SK-N-SH (cell line): ENCODE results near the gene ZNF81. TPM values are rescaled to one million over a fixed set of nuclear protein-coding genes. Genes with fewer than 3 reads are reported as not detected.

Source experiments
- CTCF ChIA-PET: fragments of 300-600, 350-600 bp; formaldehyde crosslinking; extraction: SDS; loops from one replicate; lab custom pipeline; 2021; lab: Yijun Ruan, JAX
- POLR2A ChIA-PET: fragments of 350-600 bp; sonication (Branson Sonifier 250); formaldehyde crosslinking; extraction: SDS; loops from one replicate; lab custom pipeline; 2020; ENCODE audit warnings: antibody characterized with exemption, inconsistent platforms; lab: Yijun Ruan, JAX
- DNase-seq: peaks from one replicate; pipeline ENCODE4 v3.0.0; 2012
- H2AFZ ChIP-seq: fragments of 200-600 bp; sonication (generic); 2 replicates; pipeline ENCODE4 v1.8.1; 2016; ENCODE audit warnings: antibody characterized with exemption, mild to moderate bottlenecking, low read depth
- H3F3A ChIP-seq: fragments of 200-600 bp; sonication (generic); replicated peaks from 2 replicates; pipeline ENCODE3; 2016; ENCODE audit warnings: antibody characterized with exemption, mild to moderate bottlenecking; ENCODE audit not compliant: insufficient read depth
- H3K27ac ChIP-seq, 2 experiments: fragments of 200-500 bp in 1 of 2; fragments of 200-600 bp in 1 of 2; sonication (Bioruptor generic) in 1 of 2; sonication (generic), shearing (Covaris generic) in 1 of 2; 2 replicates each; pipeline versions ENCODE4 v1.5.1 to v1.6.1; 2014 to 2016; ENCODE audit warnings: low read depth in 2 of 2, inconsistent platforms in 1 of 2, low read length in 1 of 2, mild to moderate bottlenecking in 1 of 2, mixed read lengths in 1 of 2
- H3K27me3 ChIP-seq: fragments of 200-600 bp; sonication (generic), shearing (Covaris generic); 2 replicates; pipeline ENCODE4 v1.6.1; 2016; ENCODE audit warnings: mixed run types; ENCODE audit not compliant: insufficient read depth
- H3K36me3 ChIP-seq, 2 experiments: fragments of 200-500 bp in 1 of 2; fragments of 200-600 bp in 1 of 2; sonication (Bioruptor generic) in 1 of 2; sonication (generic) in 1 of 2; replicated peaks in 1 of 2; 2 replicates each; pipeline versions ENCODE3 to v1.5.1; 2014 to 2016; ENCODE audit warnings: low read length in 1 of 2, mild to moderate bottlenecking in 1 of 2; ENCODE audit not compliant: insufficient read depth in 2 of 2, control insufficient read depth in 1 of 2
- H3K4me1 ChIP-seq, 2 experiments: fragments of 200-500 bp in 1 of 2; fragments of 200-600 bp in 1 of 2; sonication (Bioruptor generic) in 1 of 2; sonication (generic), shearing (Covaris generic) in 1 of 2; 2 replicates each; pipeline versions ENCODE4 v1.5.1 to v1.6.1; 2014 to 2016; ENCODE audit warnings: low read depth in 1 of 2, low read length in 1 of 2, mixed run types in 1 of 2; ENCODE audit not compliant: insufficient read depth in 2 of 2, control insufficient read depth in 1 of 2
- H3K4me2 ChIP-seq: fragments of 200-600 bp; sonication (generic), shearing (Covaris generic); 2 replicates; pipeline ENCODE4 v1.6.1; 2017; ENCODE audit warnings: mixed run types
- H3K4me3 ChIP-seq, 2 experiments: fragments of 200-500 bp in 1 of 2; fragments of 200-600 bp in 1 of 2; sonication (Bioruptor generic) in 1 of 2; sonication (generic), shearing (Covaris generic) in 1 of 2; 2 replicates each; pipeline versions ENCODE4 v1.5.1 to v1.8.1; 2014 to 2016; ENCODE audit warnings: low read depth in 2 of 2, inconsistent platforms in 1 of 2, low read length in 1 of 2, mild to moderate bottlenecking in 1 of 2, mixed read lengths in 1 of 2, moderate library complexity in 1 of 2
- H3K79me2 ChIP-seq: fragments of 200-600 bp; sonication (generic); 2 replicates; pipeline ENCODE4 v1.8.1; 2017; ENCODE audit warnings: mild to moderate bottlenecking; ENCODE audit not compliant: insufficient read depth
- H3K9ac ChIP-seq: fragments of 200-600 bp; sonication (generic); 2 replicates; pipeline ENCODE4 v1.6.1; 2017; ENCODE audit warnings: mixed run types
- H3K9me2 ChIP-seq: fragments of 200-600 bp; sonication (generic); 2 replicates; pipeline ENCODE4 v1.6.1; 2017; ENCODE audit warnings: mixed run types
- H3K9me3 ChIP-seq: fragments of 200-600 bp; sonication (generic); 2 replicates; pipeline ENCODE4 v1.6.1; 2017; ENCODE audit warnings: mixed run types, mild to moderate bottlenecking, moderate library complexity
- H4K20me1 ChIP-seq: fragments of 200-600 bp; sonication (generic); 2 replicates; pipeline ENCODE4 v1.6.1; 2017; ENCODE audit warnings: mild to moderate bottlenecking, mixed run types; ENCODE audit not compliant: insufficient read depth
- EP300 ChIP-seq, 2 experiments: IDR thresholded peaks; 2 replicates each; pipeline versions ENCODE4 v1.4.0 to v1.6.1; 2012; ENCODE audit warnings: borderline replicate concordance in 1 of 2, low read depth in 1 of 2, low read length in 1 of 2
- FOXJ3 ChIP-seq: sonication (generic); formaldehyde crosslinking; IDR thresholded peaks from 2 replicates; pipeline ENCODE4 v1.5.1; 2020; ENCODE audit warnings: mild to moderate bottlenecking, missing genetic modification reagents
- GABPA ChIP-seq: IDR thresholded peaks from 2 replicates; pipeline ENCODE4 v1.4.0; 2012; ENCODE audit warnings: low read depth, mild to moderate bottlenecking
- GATA2 ChIP-seq: sonication (generic); formaldehyde crosslinking; IDR thresholded peaks from 2 replicates; pipeline ENCODE4 v1.5.0; 2020; ENCODE audit warnings: mild to moderate bottlenecking, missing genetic modification reagents
- NRF1 ChIP-seq: IDR thresholded peaks from 2 replicates; pipeline ENCODE4 v1.6.1; 2012; ENCODE audit warnings: low read depth, mild to moderate bottlenecking, low read length
- POLR2AphosphoS5 ChIP-seq: IDR thresholded peaks from 2 replicates; pipeline ENCODE4 v1.6.1; 2012; ENCODE audit warnings: low read depth, low read length
- RAD21 ChIP-seq: IDR thresholded peaks from 2 replicates; pipeline ENCODE4 v1.6.1; 2012; ENCODE audit warnings: mild to moderate bottlenecking, low read length
- RCOR1 ChIP-seq: fragments of 150-350 bp; IDR thresholded peaks from 2 replicates; pipeline ENCODE4 v1.6.1; 2017; ENCODE audit warnings: antibody characterized with exemption, low read length
- REST ChIP-seq: IDR thresholded peaks from 2 replicates; pipeline ENCODE4 v1.6.1; 2012; ENCODE audit warnings: mild to moderate bottlenecking, low read depth, low read length, moderate library complexity
- RXRA ChIP-seq: IDR thresholded peaks from 2 replicates; pipeline ENCODE4 v1.4.0; 2012; ENCODE audit warnings: low read depth, mild to moderate bottlenecking, borderline replicate concordance
- SIN3A ChIP-seq: IDR thresholded peaks from 2 replicates; pipeline ENCODE4 v1.6.1; 2012; ENCODE audit warnings: low read depth, mild to moderate bottlenecking, low read length, moderate library complexity, borderline replicate concordance
- SMC3 ChIP-seq: IDR thresholded peaks from 2 replicates; pipeline ENCODE4 v1.6.1; 2012; ENCODE audit warnings: low read depth, low read length, improper control_type of control experiment
- TAF1 ChIP-seq: IDR thresholded peaks from 2 replicates; pipeline ENCODE4 v1.6.1; 2012; ENCODE audit warnings: low read depth, mild to moderate bottlenecking, low read length, moderate library complexity, borderline replicate concordance
- USF2 ChIP-seq: fragments of 150-350 bp; IDR thresholded peaks from 2 replicates; pipeline ENCODE4 v1.6.1; 2017; ENCODE audit warnings: antibody characterized with exemption, low read length, low read depth, borderline replicate concordance
- WGBS: methylation state at CpG from one replicate; pipeline ENCODE4 v1.1.6; 2017; ENCODE audit warnings: low lambda C conversion rate; 5-methylcytosine and 5-hydroxymethylcytosine counted together
- polyA plus RNA-seq, 3 experiments: library from polyadenylated mRNA; depleted of rRNA; stranded (reverse); fragments of >200 nt; gene quantifications; 2 replicates each; pipeline ENCODE4 v1.2.3, GENCODE V29; 2012
- TF ChIP-seq, protein P1 (sequence below): fragments of 200-600 bp; sonication (generic); IDR thresholded peaks from 2 replicates; pipeline ENCODE4 v1.6.1; 2017; ENCODE audit warnings: antibody characterized with exemption, mild to moderate bottlenecking, moderate library complexity
- TF ChIP-seq, protein P2 (sequence below): IDR thresholded peaks from 2 replicates; pipeline ENCODE4 v1.4.0; 2012; ENCODE audit warnings: low read depth, borderline replicate concordance
- TF ChIP-seq, protein P3 (sequence below): IDR thresholded peaks from 2 replicates; pipeline ENCODE4; 2012

ZNF81 gene
- polyA plus RNA-seq, 1 of the 3 experiments (the other 2 are of a cell fraction) = 3.5 TPM

DNA sequence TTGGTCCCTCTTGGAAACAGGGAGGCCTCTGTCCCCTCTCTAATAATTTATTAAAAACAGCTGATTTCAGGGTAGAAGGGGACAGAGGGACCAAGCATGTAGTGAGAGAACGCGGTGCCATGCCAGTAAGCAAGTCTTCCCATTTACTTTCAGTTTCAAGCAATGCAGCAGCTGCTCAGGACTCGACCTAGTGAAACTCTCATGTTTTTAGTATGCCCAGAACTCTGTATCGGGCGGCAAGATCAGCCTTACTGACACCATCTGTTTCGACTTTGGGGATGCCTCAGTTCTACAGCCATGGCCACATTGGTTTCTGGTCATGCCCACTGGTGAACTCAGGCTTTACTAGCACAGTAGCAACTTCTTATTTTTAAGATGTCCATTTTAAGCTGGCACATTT, 40.6 kb downstream of the ZNF81 start:
- no peaks in the 10 kb centered on the region for H3K27me3 ChIP-seq
- H3K4me1 ChIP-seq = no peaks in the 10 kb centered on the region
- no peak for TF ChIP-seq REST
- TF ChIP-seq, protein P1, sequence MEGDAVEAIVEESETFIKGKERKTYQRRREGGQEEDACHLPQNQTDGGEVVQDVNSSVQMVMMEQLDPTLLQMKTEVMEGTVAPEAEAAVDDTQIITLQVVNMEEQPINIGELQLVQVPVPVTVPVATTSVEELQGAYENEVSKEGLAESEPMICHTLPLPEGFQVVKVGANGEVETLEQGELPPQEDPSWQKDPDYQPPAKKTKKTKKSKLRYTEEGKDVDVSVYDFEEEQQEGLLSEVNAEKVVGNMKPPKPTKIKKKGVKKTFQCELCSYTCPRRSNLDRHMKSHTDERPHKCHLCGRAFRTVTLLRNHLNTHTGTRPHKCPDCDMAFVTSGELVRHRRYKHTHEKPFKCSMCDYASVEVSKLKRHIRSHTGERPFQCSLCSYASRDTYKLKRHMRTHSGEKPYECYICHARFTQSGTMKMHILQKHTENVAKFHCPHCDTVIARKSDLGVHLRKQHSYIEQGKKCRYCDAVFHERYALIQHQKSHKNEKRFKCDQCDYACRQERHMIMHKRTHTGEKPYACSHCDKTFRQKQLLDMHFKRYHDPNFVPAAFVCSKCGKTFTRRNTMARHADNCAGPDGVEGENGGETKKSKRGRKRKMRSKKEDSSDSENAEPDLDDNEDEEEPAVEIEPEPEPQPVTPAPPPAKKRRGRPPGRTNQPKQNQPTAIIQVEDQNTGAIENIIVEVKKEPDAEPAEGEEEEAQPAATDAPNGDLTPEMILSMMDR = no peak
- TF ChIP-seq RXRA = no peak
- no peak for TF ChIP-seq USF2
- no peak for TF ChIP-seq RAD21
- no peak for TF ChIP-seq SIN3A
- TF ChIP-seq TAF1 = no peak
- no peak for TF ChIP-seq POLR2AphosphoS5
- TF ChIP-seq NRF1 = no peak
- TF ChIP-seq SMC3 = no peak
- TF ChIP-seq, protein P2, sequence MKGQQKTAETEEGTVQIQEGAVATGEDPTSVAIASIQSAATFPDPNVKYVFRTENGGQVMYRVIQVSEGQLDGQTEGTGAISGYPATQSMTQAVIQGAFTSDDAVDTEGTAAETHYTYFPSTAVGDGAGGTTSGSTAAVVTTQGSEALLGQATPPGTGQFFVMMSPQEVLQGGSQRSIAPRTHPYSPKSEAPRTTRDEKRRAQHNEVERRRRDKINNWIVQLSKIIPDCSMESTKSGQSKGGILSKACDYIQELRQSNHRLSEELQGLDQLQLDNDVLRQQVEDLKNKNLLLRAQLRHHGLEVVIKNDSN = no peak
- TF ChIP-seq GATA2 (CRISPR knock-in tag) = no peak
- TF ChIP-seq FOXJ3 (CRISPR knock-in tag) = no peak
- TF ChIP-seq RCOR1 = no peak
- TF ChIP-seq, protein P3, sequence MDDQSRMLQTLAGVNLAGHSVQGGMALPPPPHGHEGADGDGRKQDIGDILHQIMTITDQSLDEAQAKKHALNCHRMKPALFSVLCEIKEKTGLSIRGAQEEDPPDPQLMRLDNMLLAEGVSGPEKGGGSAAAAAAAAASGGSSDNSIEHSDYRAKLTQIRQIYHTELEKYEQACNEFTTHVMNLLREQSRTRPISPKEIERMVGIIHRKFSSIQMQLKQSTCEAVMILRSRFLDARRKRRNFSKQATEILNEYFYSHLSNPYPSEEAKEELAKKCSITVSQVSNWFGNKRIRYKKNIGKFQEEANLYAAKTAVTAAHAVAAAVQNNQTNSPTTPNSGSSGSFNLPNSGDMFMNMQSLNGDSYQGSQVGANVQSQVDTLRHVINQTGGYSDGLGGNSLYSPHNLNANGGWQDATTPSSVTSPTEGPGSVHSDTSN = no peak
- no peak for TF ChIP-seq EP300 (IDR thresholded peaks at IDR 0.05; ENCODE audit: borderline replicate concordance in 1 of 2, low read depth in 1 of 2, low read length in 1 of 2)
- TF ChIP-seq GABPA = no peak
- CTCF ChIA-PET = no interaction called here
- no peaks in the 10 kb centered on the region for H4K20me1 ChIP-seq
- H3K36me3 ChIP-seq = peaks cover 0 to 23% of the 10 kb centered on the region in 2 experiments
- H3K9ac ChIP-seq = no peak overlapping the region
- H3K4me3 ChIP-seq = no peak overlapping the region
- no peak overlapping the region for H2AFZ ChIP-seq
- POLR2A ChIA-PET = no interaction called here
- H3K9me3 ChIP-seq = no peaks in the 10 kb centered on the region
- no peak overlapping the region for H3K27ac ChIP-seq
- H3K9me2 ChIP-seq = no peaks in the 10 kb centered on the region
- H3F3A ChIP-seq = no peaks in the 10 kb centered on the region
- WGBS = 85% methylated on average over 6 of the region's 6 CpGs
- no peak overlapping the region for H3K4me2 ChIP-seq
- H3K79me2 ChIP-seq = no peaks in the 10 kb centered on the region
- no peak for DNase-seq
